MM.1S (cell line): ENCODE measurements around the gene DCTN5.
A peak's percentile ranks its signal among the peaks of the same experiment; 100 is the strongest.

ENCODE experiments used
- DNase-seq: peaks from one replicate; pipeline ENCODE4 v3.0.0-alpha.2; 2015
- H2AFZ ChIP-seq: fragments of 300-600 bp; sonication (generic); 2 replicates; pipeline ENCODE4 v1.6.0; 2016; ENCODE audit warnings: antibody characterized with exemption, low read length
- H3F3A ChIP-seq: fragments of 300-600 bp; sonication (generic); 2 replicates; pipeline ENCODE4 v1.6.1; 2016; ENCODE audit warnings: mild to moderate bottlenecking, antibody characterized with exemption, low read length, moderate library complexity, mixed read lengths; ENCODE audit not compliant: insufficient read depth
- H3K27ac ChIP-seq: fragments of 300-600 bp; sonication (generic); 2 replicates; pipeline ENCODE4 v1.5.1; 2016; ENCODE audit warnings: mild to moderate bottlenecking, low read length
- H3K27me3 ChIP-seq: fragments of 300-600 bp; sonication (generic); replicated peaks from 2 replicates; pipeline ENCODE4 v1.6.0; 2016; ENCODE audit warnings: low read length; ENCODE audit not compliant: insufficient read depth
- H3K36me3 ChIP-seq: fragments of 300-600 bp; sonication (generic); replicated peaks from 2 replicates; pipeline ENCODE4 v1.6.1; 2016; ENCODE audit warnings: mild to moderate bottlenecking, low read length, mixed read lengths; ENCODE audit not compliant: insufficient read depth
- H3K4me1 ChIP-seq: fragments of 300-600 bp; sonication (generic); 2 replicates; pipeline ENCODE4 v1.6.1; 2016; ENCODE audit warnings: low read length, mixed read lengths
- H3K4me2 ChIP-seq: fragments of 300-600 bp; sonication (generic); 2 replicates; pipeline ENCODE4 v1.6.0; 2016; ENCODE audit warnings: low read depth, low read length
- H3K4me3 ChIP-seq: fragments of 300-600 bp; sonication (generic); 2 replicates; pipeline ENCODE4 v1.5.1; 2016; ENCODE audit warnings: low read length, mixed read lengths
- H3K79me2 ChIP-seq: fragments of 300-600 bp; sonication (generic); 2 replicates; pipeline ENCODE4 v1.6.1; 2016; ENCODE audit warnings: mixed run types, low read length, mixed read lengths
- H3K9ac ChIP-seq: fragments of 300-600 bp; sonication (generic); 2 replicates; pipeline ENCODE4 v1.6.1; 2016; ENCODE audit warnings: low read length, mixed read lengths
- H3K9me2 ChIP-seq: fragments of 300-600 bp; sonication (generic); replicated peaks from 2 replicates; pipeline ENCODE4 v1.6.1; 2016; ENCODE audit warnings: mild to moderate bottlenecking, low read length, mixed read lengths; ENCODE audit not compliant: insufficient read depth
- H3K9me3 ChIP-seq: fragments of 300-600 bp; sonication (generic); replicated peaks from 2 replicates; pipeline ENCODE4 v1.6.1; 2016; ENCODE audit warnings: mild to moderate bottlenecking, low read length, mixed read lengths; ENCODE audit not compliant: insufficient read depth
- H4K20me1 ChIP-seq: fragments of 300-600 bp; sonication (generic); 2 replicates; pipeline ENCODE4 v1.6.1; 2016; ENCODE audit warnings: mild to moderate bottlenecking, low read length, moderate library complexity, mixed read lengths; ENCODE audit not compliant: insufficient read depth
- CTCF ChIP-seq: fragments of 300-600 bp; sonication (generic); IDR thresholded peaks from 2 replicates; pipeline ENCODE4 v1.5.1; 2016; ENCODE audit warnings: antibody characterized with exemption, low read length, mixed read lengths
- EZH2 ChIP-seq: fragments of 300-600 bp; sonication (generic); optimal IDR thresholded peaks from 2 replicates; pipeline ENCODE3; 2017; ENCODE audit warnings: low read depth, mild to moderate bottlenecking, antibody characterized with exemption, low read length, mixed read lengths
- EZH2phosphoT487 ChIP-seq: fragments of 300-600 bp; sonication (generic); IDR thresholded peaks from 2 replicates; pipeline ENCODE4 v1.6.1; 2018; ENCODE audit warnings: antibody characterized with exemption, low read length

DCTN5 gene

GRCh38 chr16:23679274-23679985 lies 38.2 kb downstream of the DCTN5 start:
- H3K36me3 ChIP-seq: peaks cover 10% of the 10 kb centered on the region; the same call in 1 of the 2 replicates
- peaks cover 55% of the 10 kb centered on the region for H3K79me2 ChIP-seq
- peak overlapping the region; percentile 7; the same call in 1 of the 2 replicates for H3K27ac ChIP-seq
- peaks cover 14% of the 10 kb centered on the region for H3K4me1 ChIP-seq
- peak overlapping the region; percentile 71 for H3K9ac ChIP-seq
- no peaks in the 10 kb centered on the region; the same call in 1 of the 2 replicates for H3F3A ChIP-seq
- peak; percentile 37 for DNase-seq
- H3K9me3 ChIP-seq: no peaks in the 10 kb centered on the region
- peak overlapping the region; percentile 99 for H3K4me3 ChIP-seq
- TF ChIP-seq CTCF (no peak), EZH2phosphoT487 (no peak), EZH2 (no peak)
- H3K27me3 ChIP-seq: no peaks in the 10 kb centered on the region
- peak overlapping the region; percentile 64 for H3K4me2 ChIP-seq
- peak overlapping the region; percentile 59 for H2AFZ ChIP-seq
- H3K9me2 ChIP-seq: no peaks in the 10 kb centered on the region
- H4K20me1 ChIP-seq: no peaks in the 10 kb centered on the region

GRCh38 chr16:23679986-23680336 lies 38.7 kb downstream of the DCTN5 start:
- Histone ChIP-seq H3K9ac (peak overlapping the region; percentile 71; the same call in 1 of the 2 replicates), H3K4me2 (peak overlapping the region; percentile 64), H3K4me1 (peaks cover 14% of the 10 kb centered on the region), H3K4me3 (peak overlapping the region; percentile 99), H3K9me3 (no peaks in the 10 kb centered on the region), H3K79me2 (peaks cover 56% of the 10 kb centered on the region), H2AFZ (no peak overlapping the region), H4K20me1 (no peaks in the 10 kb centered on the region), H3K27ac (peak overlapping the region; percentile 1; the same call in 1 of the 2 replicates), H3K36me3 (peaks cover 10% of the 10 kb centered on the region; the same call in 1 of the 2 replicates), H3K27me3 (no peaks in the 10 kb centered on the region), H3F3A (no peaks in the 10 kb centered on the region; the same call in 1 of the 2 replicates), H3K9me2 (no peaks in the 10 kb centered on the region)
- peak; percentile 38 for DNase-seq
- TF ChIP-seq EZH2: no peak
- no peak for TF ChIP-seq CTCF
- TF ChIP-seq EZH2phosphoT487: no peak

GRCh38 chr16:23682181-23682580 lies 40.9 kb downstream of the DCTN5 start:
- no peak overlapping the region for H3K9ac ChIP-seq
- no peak overlapping the region for H2AFZ ChIP-seq
- H3K4me1 ChIP-seq: peaks cover 14% of the 10 kb centered on the region
- no peaks in the 10 kb centered on the region for H3K27me3 ChIP-seq
- peak overlapping the region; percentile 64; the same call in 1 of the 2 replicates for H3K4me2 ChIP-seq
- no peaks in the 10 kb centered on the region for H3K9me2 ChIP-seq
- H3K9me3 ChIP-seq: no peaks in the 10 kb centered on the region
- H3K27ac ChIP-seq: no peak overlapping the region
- peaks cover 13% of the 10 kb centered on the region; the same call in 1 of the 2 replicates for H3K36me3 ChIP-seq
- no peak for DNase-seq
- no peaks in the 10 kb centered on the region for H4K20me1 ChIP-seq
- no peak overlapping the region for H3K4me3 ChIP-seq
- no peaks in the 10 kb centered on the region; the same call in 1 of the 2 replicates for H3F3A ChIP-seq
- TF ChIP-seq EZH2phosphoT487: no peak
- no peak for TF ChIP-seq CTCF
- no peak for TF ChIP-seq EZH2
- H3K79me2 ChIP-seq: peaks cover 59% of the 10 kb centered on the region
